Measurements from ENCODE around the gene ADGRB3.

ADGRB3 gene

GRCh38 chr6:69026715-69027114, 391.6 kb downstream of the ADGRB3 start:
- no peak for DNase-seq (ENCODE audit: low read depth in 1 of 2, low spot score in 1 of 2)
- TF ChIP-seq JUND (IDR thresholded peaks at IDR 0.05; ENCODE audit: low read depth) = no peak
- in situ Hi-C loops (cut with HindIII; ENCODE audit: low pct_unique_long_range_greater_than_20kb, low sequenced_read_pairs) = no loop called here

GRCh38 chr6:69027861-69028260, 392.8 kb downstream of the ADGRB3 start:
- in situ Hi-C loops (cut with HindIII; ENCODE audit: low pct_unique_long_range_greater_than_20kb, low sequenced_read_pairs) = no loop called here
- no peak for TF ChIP-seq JUND (IDR thresholded peaks at IDR 0.05; ENCODE audit: low read depth)
- DNase-seq (ENCODE audit: low read depth in 1 of 2, low spot score in 1 of 2) = no peak

- TF ChIP-seq JUND (IDR thresholded peaks at IDR 0.05; ENCODE audit: low read depth) = no peak
- in situ Hi-C loops (cut with HindIII; ENCODE audit: low pct_unique_long_range_greater_than_20kb, low sequenced_read_pairs) = no loop called here
- no peak for DNase-seq (ENCODE audit: low read depth in 1 of 2, low spot score in 1 of 2)
Measured at GRCh38 chr6:69038841-69039240, 403.8 kb downstream of the ADGRB3 start.

- no peak for DNase-seq (ENCODE audit: low read depth in 1 of 2, low spot score in 1 of 2)
- in situ Hi-C loops (cut with HindIII; ENCODE audit: low pct_unique_long_range_greater_than_20kb, low sequenced_read_pairs) = no loop called here
- TF ChIP-seq JUND (IDR thresholded peaks at IDR 0.05; ENCODE audit: low read depth) = no peak
Measured at GRCh38 chr6:69042297-69042696, 407.2 kb downstream of the ADGRB3 start.

GRCh38 chr6:69044534-69044933, 409.5 kb downstream of the ADGRB3 start:
- in situ Hi-C loops (cut with HindIII; ENCODE audit: low pct_unique_long_range_greater_than_20kb, low sequenced_read_pairs) = no loop called here
- DNase-seq (ENCODE audit: low read depth in 1 of 2, low spot score in 1 of 2) = no peak
- TF ChIP-seq JUND (IDR thresholded peaks at IDR 0.05; ENCODE audit: low read depth) = no peak

GRCh38 chr6:69059413-69059812, 424.3 kb downstream of the ADGRB3 start:
- TF ChIP-seq JUND (IDR thresholded peaks at IDR 0.05; ENCODE audit: low read depth) = no peak
- in situ Hi-C loops (cut with HindIII; ENCODE audit: low pct_unique_long_range_greater_than_20kb, low sequenced_read_pairs) = no loop called here
- no peak for DNase-seq (ENCODE audit: low read depth in 1 of 2, low spot score in 1 of 2)

GRCh38 chr6:69061066-69061465, 426.0 kb downstream of the ADGRB3 start:
- no peak for DNase-seq (ENCODE audit: low read depth in 1 of 2, low spot score in 1 of 2)
- in situ Hi-C loops (cut with HindIII; ENCODE audit: low pct_unique_long_range_greater_than_20kb, low sequenced_read_pairs) = no loop called here
- TF ChIP-seq JUND (IDR thresholded peaks at IDR 0.05; ENCODE audit: low read depth) = no peak

GRCh38 chr6:69063401-69063800, 428.3 kb downstream of the ADGRB3 start:
- in situ Hi-C loops (cut with HindIII; ENCODE audit: low pct_unique_long_range_greater_than_20kb, low sequenced_read_pairs) = no loop called here
- no peak for DNase-seq (ENCODE audit: low read depth in 1 of 2, low spot score in 1 of 2)
- TF ChIP-seq JUND (IDR thresholded peaks at IDR 0.05; ENCODE audit: low read depth) = no peak

- TF ChIP-seq JUND (IDR thresholded peaks at IDR 0.05; ENCODE audit: low read depth) = no peak
- no peak for DNase-seq (ENCODE audit: low read depth in 1 of 2, low spot score in 1 of 2)
- in situ Hi-C loops (cut with HindIII; ENCODE audit: low pct_unique_long_range_greater_than_20kb, low sequenced_read_pairs) = no loop called here
Measured at GRCh38 chr6:69064226-69064625, 429.1 kb downstream of the ADGRB3 start.

GRCh38 chr6:69069881-69070280, 434.8 kb downstream of the ADGRB3 start:
- TF ChIP-seq JUND (IDR thresholded peaks at IDR 0.05; ENCODE audit: low read depth) = no peak
- DNase-seq (ENCODE audit: low read depth in 1 of 2, low spot score in 1 of 2) = no peak

GRCh38 chr6:69072796-69073195, 437.7 kb downstream of the ADGRB3 start:
- in situ Hi-C loops (cut with HindIII; ENCODE audit: low pct_unique_long_range_greater_than_20kb, low sequenced_read_pairs) = no loop called here
- DNase-seq (ENCODE audit: low read depth in 1 of 2, low spot score in 1 of 2) = no peak
- no peak for TF ChIP-seq JUND (IDR thresholded peaks at IDR 0.05; ENCODE audit: low read depth)

More at GRCh38 chr6:69069881-69070280, 434.8 kb downstream of the ADGRB3 start:
- in situ Hi-C loops (cut with HindIII; ENCODE audit: low pct_unique_long_range_greater_than_20kb, low sequenced_read_pairs) = no loop called here

- no peak for DNase-seq (ENCODE audit: low read depth in 1 of 2, low spot score in 1 of 2)
Measured at GRCh38 chr6:69084746-69085335, 449.8 kb downstream of the ADGRB3 start.

GRCh38 chr6:69086689-69087088, 451.6 kb downstream of the ADGRB3 start:
- in situ Hi-C loops (cut with HindIII; ENCODE audit: low pct_unique_long_range_greater_than_20kb, low sequenced_read_pairs) = no loop called here

More at GRCh38 chr6:69084746-69085335, 449.8 kb downstream of the ADGRB3 start:
- TF ChIP-seq JUND (IDR thresholded peaks at IDR 0.05; ENCODE audit: low read depth) = no peak
- in situ Hi-C loops (cut with HindIII; ENCODE audit: low pct_unique_long_range_greater_than_20kb, low sequenced_read_pairs) = no loop called here

GRCh38 chr6:69089539-69089938, 454.5 kb downstream of the ADGRB3 start:
- no peak for TF ChIP-seq JUND (IDR thresholded peaks at IDR 0.05; ENCODE audit: low read depth)
- no peak for DNase-seq (ENCODE audit: low read depth in 1 of 2, low spot score in 1 of 2)
- in situ Hi-C loops (cut with HindIII; ENCODE audit: low pct_unique_long_range_greater_than_20kb, low sequenced_read_pairs) = no loop called here

More at GRCh38 chr6:69086689-69087088, 451.6 kb downstream of the ADGRB3 start:
- no peak for TF ChIP-seq JUND (IDR thresholded peaks at IDR 0.05; ENCODE audit: low read depth)
- DNase-seq (ENCODE audit: low read depth in 1 of 2, low spot score in 1 of 2) = no peak
